GM18861 (cell line): ENCODE measurements around the gene TACSTD2.
"Not testable (repeated sequence)": the region's sequence is repeated elsewhere in the genome, so short reads cannot be mapped to it uniquely, and the experiment has no call there.

ENCODE experiments used
- ATAC-seq: cut with Tn5 transposase; IDR thresholded peaks from one replicate; pipeline ENCODE4 v1.9.1; 2021; ENCODE audit not compliant: unreplicated experiment

Gene TACSTD2

GRCh38 chr1:58568271-58568860 lies 8.7 kb downstream of the TACSTD2 start:
- no peak for ATAC-seq

GRCh38 chr1:58566339-58566738 lies 10.7 kb downstream of the TACSTD2 start:
- no peak for ATAC-seq

GRCh38 chr1:58563715-58564114 lies 13.3 kb downstream of the TACSTD2 start:
- not testable (repeated sequence) for ATAC-seq

GRCh38 chr1:58561633-58562032 lies 15.4 kb downstream of the TACSTD2 start:
- ATAC-seq: no peak

GRCh38 chr1:58555393-58555792 lies 21.7 kb downstream of the TACSTD2 start:
- ATAC-seq: no peak

GRCh38 chr1:58551186-58552140 lies 25.6 kb downstream of the TACSTD2 start:
- ATAC-seq: no peak

- not testable (repeated sequence) for ATAC-seq
These were observed 27.8 kb downstream of the TACSTD2 start for GRCh38 chr1:58549291-58549690.

- ATAC-seq: no peak
These were observed 28.7 kb downstream of the TACSTD2 start for GRCh38 chr1:58548371-58548770.

GRCh38 chr1:58546520-58547308 lies 30.3 kb downstream of the TACSTD2 start, which contains the start of gene OMA1:
Gene OMA1, minus strand, starts transcription at chr1:58546726. Its CDS starts 7,432 bp downstream, at chr1:58539294.
- ATAC-seq: peak; percentile 94

GRCh38 chr1:58545591-58546519 lies 31.2 kb downstream of the TACSTD2 start:
- peak; percentile 27 for ATAC-seq

- no peak for ATAC-seq
These were observed 33.8 kb downstream of the TACSTD2 start for GRCh38 chr1:58543260-58543659.

GRCh38 chr1:58539553-58539952 lies 37.5 kb downstream of the TACSTD2 start:
- no peak for ATAC-seq

- ATAC-seq: no peak
These were observed 38.2 kb downstream of the TACSTD2 start for GRCh38 chr1:58538821-58539220.

GRCh38 chr1:58531842-58532241 lies 45.2 kb downstream of the TACSTD2 start:
- ATAC-seq: not testable (repeated sequence)

- ATAC-seq: no peak
These were observed 47.8 kb downstream of the TACSTD2 start for GRCh38 chr1:58529284-58529683.

GRCh38 chr1:58528518-58528917 lies 48.5 kb downstream of the TACSTD2 start:
- no peak for ATAC-seq
